Measurements from ENCODE around the gene SMO. TPM values are rescaled to one million over a fixed set of nuclear protein-coding genes. Genes with fewer than 3 reads are reported as not detected.

The SMO gene
- total RNA-seq, 1 donor from 2014 or later, result 28.7 TPM

GRCh38 chr7:129255800-129256199 lies 67.4 kb downstream of the SMO start:
- Histone ChIP-seq H3K36me3 (ENCODE audit: control insufficient read depth in 3 of 3, insufficient read depth in 3 of 3, low read length in 3 of 3) (no peaks in the 10 kb centered on the region), H3K4me3 (ENCODE audit: low read length in 3 of 3) (no peak overlapping the region), H3K27me3 (ENCODE audit: control insufficient read depth in 3 of 3, insufficient read depth in 3 of 3, low read length in 3 of 3) (no peaks in the 10 kb centered on the region), H3K9ac (ENCODE audit: low read depth in 1 of 3, low read length in 3 of 3) (no peak overlapping the region), H3K27ac (ENCODE audit: low read depth, low read length) (no peak overlapping the region), H3K9me3 (ENCODE audit: control insufficient read depth in 3 of 3, low read length in 3 of 3) (no peaks in the 10 kb centered on the region), H3K4me1 (ENCODE audit: control insufficient read depth in 3 of 3, insufficient read depth in 3 of 3, low read length in 3 of 3) (peaks cover 4 to 7% (median 6%) of the 10 kb centered on the region in 3 donors)

GRCh38 chr7:129256221-129256620 lies 67.8 kb downstream of the SMO start:
- Histone ChIP-seq H3K9me3 (ENCODE audit: control insufficient read depth in 3 of 3, low read length in 3 of 3) (no peaks in the 10 kb centered on the region), H3K27me3 (ENCODE audit: control insufficient read depth in 3 of 3, insufficient read depth in 3 of 3, low read length in 3 of 3) (no peaks in the 10 kb centered on the region), H3K4me3 (ENCODE audit: low read length in 3 of 3) (no peak overlapping the region), H3K27ac (ENCODE audit: low read depth, low read length) (no peak overlapping the region), H3K9ac (ENCODE audit: low read depth in 1 of 3, low read length in 3 of 3) (no peak overlapping the region), H3K36me3 (ENCODE audit: control insufficient read depth in 3 of 3, insufficient read depth in 3 of 3, low read length in 3 of 3) (no peaks in the 10 kb centered on the region), H3K4me1 (ENCODE audit: control insufficient read depth in 3 of 3, insufficient read depth in 3 of 3, low read length in 3 of 3) (peaks cover 4 to 7% (median 6%) of the 10 kb centered on the region in 3 donors)

- H3K9me3 ChIP-seq (ENCODE audit: control insufficient read depth in 3 of 3, low read length in 3 of 3), result no peaks in the 10 kb centered on the region
- no peak overlapping the region for H3K9ac ChIP-seq (ENCODE audit: low read depth in 1 of 3, low read length in 3 of 3)
- H3K4me1 ChIP-seq (ENCODE audit: control insufficient read depth in 3 of 3, insufficient read depth in 3 of 3, low read length in 3 of 3), result peaks cover 3 to 4% (median 4%) of the 10 kb centered on the region in 3 donors
- H3K27ac ChIP-seq (ENCODE audit: low read depth, low read length), result no peak overlapping the region
- H3K27me3 ChIP-seq (ENCODE audit: control insufficient read depth in 3 of 3, insufficient read depth in 3 of 3, low read length in 3 of 3), result no peaks in the 10 kb centered on the region
- H3K36me3 ChIP-seq (ENCODE audit: control insufficient read depth in 3 of 3, insufficient read depth in 3 of 3, low read length in 3 of 3), result no peaks in the 10 kb centered on the region
- no peak overlapping the region for H3K4me3 ChIP-seq (ENCODE audit: low read length in 3 of 3)
Observed at GRCh38 chr7:129257168-129257567, 68.7 kb downstream of the SMO start.

GRCh38 chr7:129258649-129259389 lies 70.4 kb downstream of the SMO start:
- H3K27me3 ChIP-seq (ENCODE audit: control insufficient read depth in 3 of 3, insufficient read depth in 3 of 3, low read length in 3 of 3), result no peaks in the 10 kb centered on the region
- H3K4me1 ChIP-seq (ENCODE audit: control insufficient read depth in 3 of 3, insufficient read depth in 3 of 3, low read length in 3 of 3), result peaks cover 0 to 4% (median 3%) of the 10 kb centered on the region in 3 donors
- H3K9me3 ChIP-seq (ENCODE audit: control insufficient read depth in 3 of 3, low read length in 3 of 3), result no peaks in the 10 kb centered on the region
- no peak overlapping the region for H3K9ac ChIP-seq (ENCODE audit: low read depth in 1 of 3, low read length in 3 of 3)
- H3K27ac ChIP-seq (ENCODE audit: low read depth, low read length), result no peak overlapping the region
- H3K36me3 ChIP-seq (ENCODE audit: control insufficient read depth in 3 of 3, insufficient read depth in 3 of 3, low read length in 3 of 3), result no peaks in the 10 kb centered on the region
- no peak overlapping the region for H3K4me3 ChIP-seq (ENCODE audit: low read length in 3 of 3)

GRCh38 chr7:129262324-129262723 lies 73.9 kb downstream of the SMO start:
- Histone ChIP-seq H3K4me1 (ENCODE audit: control insufficient read depth in 3 of 3, insufficient read depth in 3 of 3, low read length in 3 of 3) (peaks cover 0 to 4% (median 0%) of the 10 kb centered on the region in 3 donors), H3K4me3 (ENCODE audit: low read length in 3 of 3) (no peak overlapping the region), H3K27me3 (ENCODE audit: control insufficient read depth in 3 of 3, insufficient read depth in 3 of 3, low read length in 3 of 3) (no peaks in the 10 kb centered on the region), H3K9ac (ENCODE audit: low read depth in 1 of 3, low read length in 3 of 3) (no peak overlapping the region), H3K36me3 (ENCODE audit: control insufficient read depth in 3 of 3, insufficient read depth in 3 of 3, low read length in 3 of 3) (no peaks in the 10 kb centered on the region), H3K27ac (ENCODE audit: low read depth, low read length) (no peak overlapping the region), H3K9me3 (ENCODE audit: control insufficient read depth in 3 of 3, low read length in 3 of 3) (no peaks in the 10 kb centered on the region)

Small RNAs within 50 kb of the gene (small RNA-seq; reads per million reads assigned to genes)
- not detected for gene RNY1P11

Other genes starting within 250 kb of the SMO start
- 45.9 TPM for gene TNPO3, start 133.5 kb upstream of the SMO start, total RNA-seq
- gene TSPAN33, start 43.9 kb upstream of the SMO start, total RNA-seq, result 29.7 TPM
- gene AHCYL2, start 36.4 kb downstream of the SMO start, total RNA-seq, result 12.0 TPM
- gene STRIP2, start 245.8 kb downstream of the SMO start, total RNA-seq, result 5.2 TPM